GM12801 (cell line): Measurements from ENCODE around the gene NKD1.

ENCODE experiments used
- CTCF ChIP-seq: IDR thresholded peaks from one replicate; pipeline ENCODE4 v1.5.1; 2011; ENCODE audit warnings: control low read depth; ENCODE audit not compliant: insufficient read length; ENCODE audit errors: extremely low read depth

Gene NKD1

GRCh38 chr16:50664270-50664669 lies 116.1 kb downstream of the NKD1 start:
- no peak for TF ChIP-seq CTCF

GRCh38 chr16:50665128-50665878 lies 117.1 kb downstream of the NKD1 start:
- peak; percentile 53 for TF ChIP-seq CTCF

GRCh38 chr16:50666658-50667496 lies 118.7 kb downstream of the NKD1 start:
- no peak for TF ChIP-seq CTCF

DNA sequence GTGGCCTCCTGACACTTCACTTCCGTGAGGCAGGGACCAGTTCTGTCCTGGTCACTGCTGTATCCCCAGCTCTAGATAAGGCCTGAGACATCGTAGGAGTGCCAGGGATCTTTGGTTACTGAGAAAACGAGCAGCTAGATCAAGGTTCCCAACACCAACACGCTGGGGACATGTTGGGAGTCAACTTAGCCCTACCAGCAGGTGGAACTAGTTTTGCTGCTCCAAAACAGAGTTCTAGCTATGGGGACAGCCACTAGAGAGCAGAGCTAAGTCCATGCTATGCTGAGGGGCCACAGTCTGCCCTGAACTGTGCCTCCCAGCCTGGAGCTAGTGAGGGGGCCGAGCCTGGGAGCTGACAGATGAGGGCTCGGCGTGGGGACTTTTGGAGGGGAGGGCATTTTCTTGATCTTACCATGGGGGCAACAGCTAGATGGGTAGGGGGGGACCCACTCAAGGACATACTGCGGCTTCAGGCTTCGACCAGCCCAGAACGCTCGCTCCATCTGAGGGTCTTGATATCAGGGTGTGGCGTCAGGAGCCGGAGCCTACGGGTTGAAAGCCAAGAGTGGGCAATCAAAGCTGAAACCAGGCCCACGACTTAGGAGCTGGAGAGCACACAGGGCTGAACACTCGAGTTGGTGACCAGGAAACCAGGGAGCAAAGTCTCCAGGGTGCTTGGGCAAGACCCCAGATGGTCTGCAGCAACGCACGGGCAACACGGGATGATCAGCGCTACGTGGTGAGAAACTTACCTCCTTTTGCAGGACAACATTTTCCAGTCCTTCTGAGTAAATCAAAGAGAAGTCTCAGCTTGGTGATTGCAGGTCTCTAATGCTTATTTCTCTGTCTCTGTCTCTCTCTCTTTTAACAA lies 119.5 kb downstream of the NKD1 start:
- TF ChIP-seq CTCF, result no peak

- no peak for TF ChIP-seq CTCF
These were observed 120.3 kb downstream of the NKD1 start for GRCh38 chr16:50668368-50669008.

DNA sequence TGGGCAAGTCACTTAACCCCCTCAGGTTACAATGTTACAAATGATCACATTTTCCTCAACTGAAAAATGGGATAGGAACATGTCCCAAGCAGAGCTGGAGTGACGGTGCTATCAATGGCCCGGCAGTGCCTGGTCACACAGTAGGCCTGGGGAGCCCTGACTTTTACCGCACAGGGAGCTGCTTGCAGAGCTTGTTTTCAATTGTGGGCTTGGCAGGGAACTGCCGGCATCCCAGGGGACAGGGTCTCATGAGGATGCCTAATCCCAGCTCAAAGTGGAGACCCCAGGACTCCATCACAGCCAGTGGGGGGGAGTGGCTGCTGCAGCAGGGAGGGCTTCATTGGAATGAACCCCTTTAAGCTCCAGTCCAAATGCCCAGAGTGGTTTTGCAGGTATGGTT lies 121.5 kb downstream of the NKD1 start:
- no peak for TF ChIP-seq CTCF
